GM19467 (cell line): ENCODE results near the gene C9orf85.
"Not testable (repeated sequence)": the region's sequence is repeated elsewhere in the genome, so short reads cannot be mapped to it uniquely, and the experiment has no call there.

Experiments used
- ATAC-seq: cut with Tn5 transposase; IDR thresholded peaks from one replicate; pipeline ENCODE4 v1.9.1; 2021; ENCODE audit warnings: mild to moderate bottlenecking, moderate library complexity; ENCODE audit not compliant: unreplicated experiment

The C9orf85 gene

GRCh38 chr9:71937070-71937625, 25.7 kb downstream of the C9orf85 start:
- ATAC-seq = no peak

- no peak for ATAC-seq
Measured at GRCh38 chr9:71937898-71938297, 26.5 kb downstream of the C9orf85 start.

GRCh38 chr9:71941060-71941568, 29.7 kb downstream of the C9orf85 start:
- no peak for ATAC-seq

- ATAC-seq = no peak
Measured at GRCh38 chr9:71941998-71942567, 30.6 kb downstream of the C9orf85 start.

- ATAC-seq = no peak
Measured at GRCh38 chr9:71944754-71945375, 33.4 kb downstream of the C9orf85 start.

- not testable (repeated sequence) for ATAC-seq
Measured at GRCh38 chr9:71954652-71955051, 43.2 kb downstream of the C9orf85 start.

GRCh38 chr9:71955300-71955915, 44.0 kb downstream of the C9orf85 start:
- ATAC-seq = peak; percentile 68

GRCh38 chr9:71962328-71962727, 50.9 kb downstream of the C9orf85 start:
- ATAC-seq = no peak

GRCh38 chr9:71963471-71963996, 52.1 kb downstream of the C9orf85 start:
- ATAC-seq = not testable (repeated sequence)

- no peak for ATAC-seq
Measured at GRCh38 chr9:71965403-71965802, 54.0 kb downstream of the C9orf85 start.

GRCh38 chr9:71966601-71967000, 55.2 kb downstream of the C9orf85 start:
- no peak for ATAC-seq

GRCh38 chr9:71968541-71969090, 57.2 kb downstream of the C9orf85 start:
- ATAC-seq = no peak

- ATAC-seq = no peak
Measured at GRCh38 chr9:71975833-71976232, 64.4 kb downstream of the C9orf85 start.

GRCh38 chr9:71977003-71977402, 65.6 kb downstream of the C9orf85 start:
- ATAC-seq = no peak

- no peak for ATAC-seq
Measured at GRCh38 chr9:71980266-71981190, 69.1 kb downstream of the C9orf85 start.

- no peak for ATAC-seq
Measured at GRCh38 chr9:71981944-71982343, 70.5 kb downstream of the C9orf85 start.

- ATAC-seq = no peak
Measured at GRCh38 chr9:71984403-71984802, 73.0 kb downstream of the C9orf85 start.

GRCh38 chr9:71984831-71985281, 73.4 kb downstream of the C9orf85 start:
- no peak for ATAC-seq

- ATAC-seq = no peak
Measured at GRCh38 chr9:71985297-71985911, 74.0 kb downstream of the C9orf85 start.

- no peak for ATAC-seq
Measured at GRCh38 chr9:71986900-71987299, 75.5 kb downstream of the C9orf85 start.
